ENCODE measurements around the gene DENND4A.
A peak's percentile ranks its signal among the peaks of the same experiment; 100 is the strongest.

Gene DENND4A

DNA sequence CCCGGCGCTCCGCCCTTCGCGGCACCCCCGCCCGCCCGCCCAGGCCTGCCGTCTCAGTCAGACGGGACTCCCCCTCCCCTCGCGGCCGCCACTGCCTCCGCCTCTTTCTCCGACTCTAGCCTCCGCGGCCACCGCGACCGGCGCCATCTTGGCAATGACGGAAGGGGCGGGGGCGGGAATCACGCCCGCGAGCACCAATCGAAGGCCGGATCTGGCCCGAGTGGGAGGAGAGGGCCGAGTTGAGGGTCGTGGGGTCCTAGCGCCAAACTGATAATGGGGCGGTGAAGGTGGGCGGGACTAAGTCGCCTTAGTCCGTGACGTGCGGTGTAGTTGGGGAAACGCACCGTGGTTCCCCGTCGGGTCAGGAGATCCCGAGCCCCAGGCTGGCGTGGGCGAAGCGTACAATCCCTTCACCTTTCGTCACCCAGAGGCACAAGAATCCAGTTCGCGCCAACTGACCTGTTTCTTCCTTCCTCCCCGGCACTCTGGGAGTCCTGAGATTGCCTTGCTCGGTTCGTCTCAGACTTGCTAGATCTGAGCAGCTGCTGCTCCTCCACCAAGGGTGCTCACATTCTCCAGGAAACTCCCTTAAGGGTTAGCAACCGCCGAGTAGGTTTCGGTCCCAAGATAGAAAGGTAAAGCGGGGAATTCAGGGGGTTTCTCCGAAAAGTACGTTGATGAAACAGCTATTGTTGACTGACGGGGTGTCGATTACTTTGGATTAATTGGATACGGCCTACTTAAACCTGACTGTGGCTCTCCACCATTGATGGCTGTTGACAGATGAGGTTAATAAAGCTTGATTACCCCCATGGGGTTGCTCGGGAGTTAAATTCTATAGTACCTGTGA is at the start of gene DENND4A:
DENND4A (minus strand) TSS at position 156 of the 850 bp plus-strand sequence. CDS start 35,843 bp downstream, outside the sequence.
- DNase-seq: peak; percentile 96 to 97

DNA sequence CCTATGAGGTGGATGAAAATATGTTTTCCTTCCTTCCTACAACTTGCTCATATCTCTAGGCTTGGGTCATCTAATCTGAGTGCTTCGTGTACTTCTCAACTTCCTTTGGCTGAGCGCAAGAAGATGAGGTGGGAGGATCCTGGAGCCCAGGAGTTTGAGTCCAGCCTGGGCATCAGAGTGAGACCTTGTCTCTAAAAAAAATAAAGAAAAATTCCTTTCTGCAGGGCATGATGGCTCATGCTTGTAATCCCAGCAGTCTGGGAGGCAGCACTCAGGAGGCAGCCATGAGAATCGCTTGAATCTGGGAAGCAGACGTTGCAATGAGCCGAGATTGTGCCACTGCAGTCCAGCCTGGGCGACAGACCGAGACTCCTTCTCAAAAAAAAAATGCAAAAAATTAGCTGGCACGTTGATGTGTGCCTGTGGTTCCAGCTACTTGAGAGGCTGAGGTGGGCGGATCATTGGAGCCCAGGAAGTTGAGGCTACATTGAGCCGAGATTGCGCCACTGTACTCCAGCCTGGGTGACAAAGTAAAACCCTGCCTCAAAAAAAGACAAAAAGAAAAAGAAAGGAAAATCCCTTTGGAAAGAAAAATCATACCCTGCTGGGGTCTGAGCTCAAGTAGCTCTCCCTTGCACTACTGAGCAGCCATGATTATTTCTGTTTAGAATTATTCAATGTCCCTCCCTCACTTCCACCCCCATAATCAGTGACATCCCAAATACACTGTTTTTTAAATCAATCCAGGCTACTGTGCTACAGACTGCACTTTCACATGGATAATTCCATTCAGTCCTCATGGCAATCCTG is 49.2 kb upstream of the DENND4A start:
- DNase-seq: no peak

DNA sequence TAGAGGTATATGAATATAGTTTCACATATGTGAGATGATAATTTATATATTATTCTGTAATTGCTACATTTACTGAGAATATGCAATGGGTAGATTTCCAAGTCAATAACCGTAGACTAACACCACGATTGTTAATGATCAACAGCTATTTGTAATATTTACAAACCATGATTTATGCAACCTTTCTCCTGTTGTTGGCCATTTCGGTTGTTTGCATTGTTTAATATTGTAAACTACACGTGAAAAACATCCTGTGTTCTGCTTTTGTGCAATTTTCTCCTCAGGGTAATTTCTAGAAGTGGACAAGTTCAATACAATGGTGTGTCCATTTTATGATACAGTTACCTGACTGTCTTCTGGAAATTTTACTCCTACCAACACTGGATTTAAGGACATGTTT is 47.9 kb upstream of the DENND4A start:
- DNase-seq: no peak

DNA sequence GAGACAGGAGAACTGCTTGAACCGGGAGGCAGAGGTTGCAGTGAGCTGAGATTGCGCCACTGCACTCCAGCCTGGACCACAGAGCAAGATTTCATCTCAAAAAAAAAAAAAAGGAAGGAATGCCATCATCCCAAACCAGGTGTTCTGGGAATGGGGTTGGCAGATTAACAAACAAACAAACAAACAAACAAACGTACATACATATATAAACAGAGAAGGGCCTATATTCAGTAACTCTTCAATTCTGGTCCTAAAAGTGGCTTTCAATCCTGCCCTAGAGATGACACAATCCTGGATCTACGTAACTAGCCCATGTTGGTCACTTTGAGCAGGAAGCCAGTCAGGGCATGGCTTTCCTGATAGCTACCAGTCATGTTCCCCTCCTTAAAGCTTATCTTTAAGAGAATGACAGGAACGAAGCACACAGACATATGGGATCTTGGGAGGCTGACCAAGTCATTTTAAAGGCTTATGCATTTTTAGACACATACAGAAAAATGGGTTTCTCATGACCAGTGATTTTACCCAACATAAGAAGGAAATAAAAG is 47.3 kb upstream of the DENND4A start:
- DNase-seq: no peak

- no peak for DNase-seq
These were observed 45.5 kb upstream of the DENND4A start for GRCh38 chr15:65837301-65838294.

DNA sequence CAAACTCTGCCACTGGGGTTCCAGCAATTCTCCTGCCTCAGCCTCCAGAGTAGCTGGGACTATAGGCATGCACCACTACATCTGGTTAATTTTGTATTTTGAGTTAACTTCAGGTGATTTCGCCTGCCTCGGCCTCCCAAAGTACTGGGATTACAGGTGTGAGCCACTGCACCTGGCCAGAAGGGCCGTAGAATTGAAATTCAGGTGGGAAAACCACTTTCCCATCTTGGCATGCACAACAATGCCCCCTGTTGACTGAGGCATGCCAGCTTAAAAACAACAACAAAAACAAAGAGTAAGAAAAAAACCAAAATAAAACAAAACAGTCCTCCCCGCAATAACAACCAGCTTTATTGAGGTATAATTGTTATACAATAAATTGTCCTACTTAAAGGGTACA is 44.6 kb upstream of the DENND4A start:
- no peak for DNase-seq

DNA sequence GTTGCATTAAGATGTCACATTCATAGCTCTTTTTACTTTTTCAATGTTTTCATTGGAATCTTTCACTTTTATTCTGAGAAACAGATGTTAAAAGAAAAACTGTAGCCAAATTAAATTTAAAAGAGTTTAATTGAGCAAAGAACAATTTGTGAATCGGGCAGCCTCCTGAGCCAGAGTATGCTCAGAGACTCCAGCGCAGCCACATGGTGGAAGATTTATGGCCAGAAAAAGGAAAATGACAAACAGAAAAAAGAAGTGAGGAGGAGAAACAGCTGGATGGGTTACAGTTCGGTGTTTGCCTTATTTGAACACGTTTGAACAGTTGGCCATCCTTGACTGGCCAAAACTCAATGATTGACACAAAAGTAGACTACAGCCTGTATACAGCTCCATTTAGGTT is 43.4 kb upstream of the DENND4A start:
- no peak for DNase-seq

DNA sequence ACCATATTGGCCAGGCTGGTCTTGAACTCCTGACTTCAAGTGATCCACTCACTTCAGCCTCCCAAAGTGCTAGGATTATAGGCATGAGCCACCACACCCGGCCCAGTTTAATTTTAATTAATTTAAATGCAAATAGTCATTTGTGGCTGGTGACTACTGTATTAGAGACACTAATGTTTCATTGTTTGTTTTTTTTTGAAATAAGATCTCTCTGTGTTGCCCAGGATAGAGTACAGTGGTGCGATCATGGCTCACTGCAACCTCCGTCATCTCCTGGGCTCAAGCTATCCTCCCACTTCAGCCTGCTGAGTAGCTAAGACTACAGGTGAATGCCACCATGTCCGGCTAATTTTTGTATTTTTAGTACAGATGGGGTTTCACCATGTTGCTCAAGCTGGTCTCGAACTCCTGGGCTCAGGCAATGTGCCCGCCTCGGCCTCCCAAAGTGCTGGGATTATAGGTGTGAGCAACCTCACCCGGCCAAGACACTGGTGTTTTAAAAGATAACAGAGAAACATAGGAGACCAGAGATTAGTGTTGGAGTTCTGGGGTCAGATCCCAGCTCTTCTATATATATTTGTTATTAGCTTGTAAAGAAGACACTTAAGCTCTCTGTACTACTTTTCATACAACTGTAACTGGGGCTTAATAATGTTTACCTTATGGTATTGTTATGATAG is 42.6 kb upstream of the DENND4A start:
- no peak for DNase-seq

DNA sequence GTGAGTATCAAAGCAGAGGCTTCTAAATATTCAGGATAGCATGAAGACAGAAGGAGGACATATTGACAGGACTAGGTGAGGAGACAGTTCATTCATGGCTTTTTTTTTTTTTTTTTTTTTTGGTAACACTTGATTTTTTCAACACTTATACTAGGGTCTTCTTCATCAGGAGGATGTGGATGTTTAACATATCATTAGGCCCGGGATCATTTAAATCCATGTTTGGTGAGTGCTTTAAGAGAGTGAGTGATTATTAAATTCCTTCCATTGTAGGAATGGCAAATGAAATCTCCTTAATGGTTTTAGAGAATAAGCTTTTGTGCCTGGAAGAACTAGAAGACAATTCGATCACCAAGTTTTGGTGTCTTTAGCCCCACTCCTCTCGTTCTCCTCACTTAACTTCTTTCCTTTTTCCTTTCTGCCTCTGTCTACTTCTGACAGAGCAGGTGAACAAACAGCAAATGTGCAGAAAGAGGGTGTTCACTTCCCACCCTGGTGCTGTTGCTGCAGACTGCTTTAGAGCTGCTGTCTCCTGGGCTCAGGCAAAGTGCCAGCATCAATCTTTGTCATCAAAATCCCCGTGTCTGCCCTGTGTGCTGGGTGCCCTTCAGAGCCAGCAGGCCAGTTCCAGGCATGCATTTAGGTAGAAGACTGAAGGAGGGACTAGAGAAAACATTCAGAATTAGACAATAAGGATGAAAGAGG is 41.6 kb upstream of the DENND4A start:
- DNase-seq: peak in 1 of 2 donors; percentile 26

DNA sequence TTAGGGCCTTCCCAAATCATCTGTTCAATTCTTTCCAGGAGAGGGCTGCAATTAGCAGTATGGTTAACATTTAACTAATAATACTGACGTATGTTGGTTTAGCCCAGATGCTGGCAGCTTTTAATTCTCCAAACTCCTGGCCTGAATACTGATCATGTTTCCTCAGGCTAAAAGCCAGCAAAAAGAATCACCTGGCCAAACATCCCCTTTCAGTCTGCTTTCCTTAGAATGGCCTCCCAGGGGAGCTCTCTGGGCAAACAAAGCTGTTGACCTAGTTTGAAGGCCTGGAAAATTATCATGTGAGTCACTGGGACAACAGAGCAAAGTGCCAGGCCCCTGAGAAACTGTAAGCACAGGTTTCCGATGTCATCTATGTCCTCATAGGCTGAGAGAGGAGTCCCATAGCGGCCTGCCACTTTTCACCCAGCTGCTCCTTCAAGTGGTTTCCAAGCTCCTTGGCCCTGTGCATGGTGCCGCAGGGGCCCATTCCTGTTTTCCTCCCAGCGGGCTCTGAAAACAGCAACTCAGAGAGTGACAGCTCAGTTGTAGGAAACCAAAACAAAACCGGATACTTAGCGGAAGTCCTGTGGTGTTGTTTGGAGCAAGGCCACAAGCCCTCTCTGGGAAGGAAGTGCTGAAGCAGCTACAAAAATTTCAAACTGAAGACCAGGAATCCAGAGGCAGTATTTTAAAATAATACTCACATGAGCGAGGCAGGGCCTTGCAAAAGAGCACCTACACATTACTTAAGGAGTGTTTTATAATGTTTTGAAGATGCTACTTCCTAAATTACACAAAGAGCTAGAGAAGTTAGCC is 40.7 kb upstream of the DENND4A start:
- peak; percentile 27 to 30 for DNase-seq

DNA sequence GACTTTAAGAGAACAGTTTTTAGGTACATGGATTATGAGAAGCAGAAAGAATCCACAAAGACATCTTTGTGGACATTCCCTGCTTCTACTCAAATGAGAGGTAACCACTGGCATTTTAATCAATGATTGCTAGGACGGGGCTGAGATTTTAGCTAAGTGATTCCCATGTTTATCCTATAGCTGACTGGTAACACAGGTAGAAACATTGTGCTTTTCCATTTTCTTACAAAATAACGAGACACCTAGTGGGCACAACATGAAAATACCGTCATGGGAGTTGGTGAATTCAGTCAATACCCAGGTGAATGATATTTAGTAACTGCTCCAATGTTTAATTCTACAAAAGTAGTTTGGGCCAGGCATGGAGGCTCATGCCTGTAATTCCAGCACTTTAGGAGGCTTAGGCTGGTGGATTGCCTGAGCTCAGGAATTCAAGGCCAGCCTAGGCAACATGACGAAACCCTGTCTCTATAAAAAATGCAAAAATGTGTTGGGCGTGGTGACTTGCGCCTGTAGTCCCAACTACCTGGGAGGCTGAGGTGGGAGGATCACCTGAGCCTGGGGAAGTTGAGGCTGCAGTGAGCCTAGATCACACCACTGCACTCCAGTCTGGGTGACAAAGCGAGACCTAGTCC is 37.2 kb upstream of the DENND4A start:
- no peak for DNase-seq

DNA sequence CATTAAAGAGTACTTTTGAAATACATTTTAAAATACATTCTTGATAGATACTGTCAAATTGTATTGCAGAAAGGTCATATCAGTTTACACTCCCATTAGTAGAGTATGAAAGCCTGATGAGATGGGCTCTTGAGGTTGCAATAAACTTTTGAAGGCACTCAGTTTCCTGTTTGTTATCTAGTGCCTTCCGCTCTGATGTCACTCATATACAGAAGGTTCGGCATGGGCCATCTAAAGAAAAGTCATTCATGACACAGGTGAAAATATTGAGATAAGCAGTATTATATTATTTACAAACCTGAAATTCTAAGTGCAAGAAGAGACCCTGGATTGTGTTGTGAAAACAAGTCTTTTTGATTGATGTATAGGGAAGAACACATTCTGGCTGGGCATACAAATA is 36.5 kb upstream of the DENND4A start:
- DNase-seq: no peak

DNA sequence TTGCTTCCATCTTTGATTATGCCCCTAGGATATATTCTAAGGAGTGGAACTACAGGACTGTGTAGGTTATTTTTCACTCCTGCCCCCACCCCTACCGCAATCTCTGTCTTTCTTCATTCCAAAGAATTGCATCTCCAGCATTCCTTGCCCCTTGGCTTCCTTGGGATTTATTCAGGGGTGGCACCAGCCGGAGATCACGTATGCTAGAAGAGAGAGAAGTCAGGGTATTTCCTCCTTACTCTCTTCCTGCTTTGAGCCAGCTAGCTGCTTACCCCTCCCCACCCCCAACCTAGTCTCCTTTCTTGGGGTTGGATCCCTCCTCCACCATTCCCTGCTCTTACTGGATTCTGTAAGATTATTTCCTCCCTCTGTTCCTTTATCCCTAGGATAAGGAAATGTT is 35.0 kb upstream of the DENND4A start:
- no peak for DNase-seq

DNA sequence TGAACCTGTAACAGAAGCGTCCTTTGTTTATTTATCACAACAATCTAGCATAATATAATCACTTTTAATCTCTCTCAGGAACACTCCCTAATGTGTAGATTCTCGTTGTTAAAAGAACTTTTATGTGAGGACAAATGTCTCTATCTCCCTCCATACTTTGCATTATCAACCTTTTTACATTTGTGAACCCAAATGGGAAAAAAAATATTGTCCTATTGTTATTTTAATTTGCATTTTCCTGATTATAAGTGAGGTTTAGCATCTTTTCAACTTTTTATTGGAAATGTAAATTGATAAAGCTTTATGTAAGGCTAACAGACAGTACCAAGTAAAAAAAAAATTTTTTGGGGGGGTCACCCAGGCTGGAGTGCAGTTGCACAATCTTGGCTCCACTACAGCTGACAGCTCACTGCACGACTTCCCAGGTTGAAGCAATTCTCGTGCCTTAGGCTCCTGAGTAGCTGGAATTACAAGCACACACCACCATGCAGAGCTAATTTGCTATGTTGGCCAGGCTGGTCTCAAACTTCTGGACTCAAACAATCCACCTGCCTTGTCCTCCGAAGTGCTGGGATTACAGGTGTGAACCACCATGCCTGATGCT is 33.0 kb upstream of the DENND4A start:
- DNase-seq: no peak

- no peak for DNase-seq
These were observed 32.1 kb upstream of the DENND4A start for GRCh38 chr15:65824031-65824743.

- DNase-seq: no peak
These were observed 30.2 kb upstream of the DENND4A start for GRCh38 chr15:65822316-65822715.

GRCh38 chr15:65821070-65821469 is 29.0 kb upstream of the DENND4A start:
- DNase-seq: no peak

DNA sequence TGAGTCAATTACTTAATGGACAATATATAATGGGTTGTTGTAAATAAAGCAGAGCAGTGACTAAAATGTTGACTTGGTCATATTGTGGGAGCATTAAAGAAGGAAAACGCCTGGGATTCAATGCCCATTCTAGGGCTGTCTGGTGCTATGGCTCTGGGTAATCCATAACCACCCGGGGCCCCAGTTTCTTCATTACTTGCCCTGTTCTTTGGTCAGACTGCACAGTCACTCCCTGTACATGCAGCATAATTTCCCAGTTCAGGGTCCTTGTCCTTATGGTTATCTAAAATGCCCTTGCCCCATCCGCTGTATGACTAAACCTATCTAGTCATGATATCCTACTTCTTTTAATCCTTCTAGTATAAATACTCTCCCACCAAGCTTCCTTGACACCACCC is 27.5 kb upstream of the DENND4A start:
- no peak for DNase-seq

Measured in stimulated activated CD4-positive, alpha-beta T cell treated with anti-CD3 and anti-CD28 coated beads, Interleukin-2, amount 100 ng/mL, for 48 hours (primary cell).